Upper lobe of right lung (tissue), 1 donor: ENCODE measurements around the gene MYH2. TPM values are rescaled to one million over a fixed set of nuclear protein-coding genes. Genes with fewer than 3 reads are reported as not detected.

Source experiments
- ATAC-seq: fragments of 200-7000 bp; cut with Tn5 transposase; one replicate; pipeline ENCODE4 v1.9.1; 2020; ENCODE audit warnings: mild to moderate bottlenecking, moderate library complexity
- DNase-seq: peaks from one replicate; pipeline ENCODE4 v3.0.0-alpha.2; 2020
- H3K27ac ChIP-seq: fragments of 200-600 bp; one replicate; pipeline ENCODE4 v1.8.0; 2022
- H3K27me3 ChIP-seq: fragments of 200-600 bp; one replicate; pipeline ENCODE4 v1.8.0; 2022; ENCODE audit warnings: mild to moderate bottlenecking
- H3K36me3 ChIP-seq: fragments of 200-600 bp; one replicate; pipeline ENCODE4 v1.8.0; 2022
- H3K4me1 ChIP-seq: fragments of 200-600 bp; one replicate; pipeline ENCODE4 v1.8.0; 2022
- H3K4me3 ChIP-seq: fragments of 200-600 bp; one replicate; pipeline ENCODE4 v1.8.0; 2022; ENCODE audit warnings: mild to moderate bottlenecking
- H3K9me3 ChIP-seq: fragments of 200-600 bp; one replicate; pipeline ENCODE4 v1.8.0; 2022
- intact Hi-C: fragments of 100-400 bp; cut with DNase I; formaldehyde crosslinking; loops from one replicate; pipeline ENCODE4 v1.11.0; 2022
- total RNA-seq: library from RNA; stranded (reverse); fragmentation: NEBNext Ultra II Directional; extraction: Animal tissue kit (Norgen Biotek cat#: 25700); gene quantifications from one replicate; pipeline ENCODE4 v1.2.1, GENCODE V29; 2021
- TF ChIP-seq, protein P1 (sequence below): fragments of 200-600 bp; IDR thresholded peaks from one replicate; pipeline ENCODE4 v1.8.0; 2022; ENCODE audit warnings: antibody characterized with exemption
- donor health status: DM: no; HTN: yes; CAD: no; lungs with severe emphysema.

The MYH2 gene
- total RNA-seq, 1 donor from 2014 or later: 1.0 TPM

DNA sequence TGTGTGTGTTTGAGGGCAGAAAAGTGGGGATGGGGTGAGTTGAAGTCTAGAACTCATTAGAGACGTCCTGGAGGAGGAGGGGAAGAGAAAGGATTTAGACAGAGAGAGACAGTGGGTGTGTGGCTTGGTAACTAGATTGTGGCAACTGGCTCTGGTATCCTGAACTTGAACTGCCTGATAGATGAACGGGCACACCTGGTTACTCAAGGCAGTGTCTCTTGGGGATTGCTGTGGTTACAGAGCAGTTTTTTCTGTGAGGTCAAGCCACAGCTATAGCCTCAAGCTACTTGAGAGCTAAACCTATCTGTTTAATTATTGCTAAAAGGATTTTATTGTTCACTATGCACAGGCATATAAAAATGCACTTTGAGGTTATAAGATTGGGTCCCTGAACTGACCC is 29.8 kb upstream of the MYH2 start:
- Histone ChIP-seq H3K36me3 (no peaks in the 10 kb centered on the region), H3K9me3 (no peaks in the 10 kb centered on the region), H3K27ac (no peak overlapping the region), H3K4me3 (no peak overlapping the region), H3K27me3 (no peaks in the 10 kb centered on the region), H3K4me1 (no peaks in the 10 kb centered on the region)
- DNase-seq: no peak
- ATAC-seq: no peak
- TF ChIP-seq, protein P1, sequence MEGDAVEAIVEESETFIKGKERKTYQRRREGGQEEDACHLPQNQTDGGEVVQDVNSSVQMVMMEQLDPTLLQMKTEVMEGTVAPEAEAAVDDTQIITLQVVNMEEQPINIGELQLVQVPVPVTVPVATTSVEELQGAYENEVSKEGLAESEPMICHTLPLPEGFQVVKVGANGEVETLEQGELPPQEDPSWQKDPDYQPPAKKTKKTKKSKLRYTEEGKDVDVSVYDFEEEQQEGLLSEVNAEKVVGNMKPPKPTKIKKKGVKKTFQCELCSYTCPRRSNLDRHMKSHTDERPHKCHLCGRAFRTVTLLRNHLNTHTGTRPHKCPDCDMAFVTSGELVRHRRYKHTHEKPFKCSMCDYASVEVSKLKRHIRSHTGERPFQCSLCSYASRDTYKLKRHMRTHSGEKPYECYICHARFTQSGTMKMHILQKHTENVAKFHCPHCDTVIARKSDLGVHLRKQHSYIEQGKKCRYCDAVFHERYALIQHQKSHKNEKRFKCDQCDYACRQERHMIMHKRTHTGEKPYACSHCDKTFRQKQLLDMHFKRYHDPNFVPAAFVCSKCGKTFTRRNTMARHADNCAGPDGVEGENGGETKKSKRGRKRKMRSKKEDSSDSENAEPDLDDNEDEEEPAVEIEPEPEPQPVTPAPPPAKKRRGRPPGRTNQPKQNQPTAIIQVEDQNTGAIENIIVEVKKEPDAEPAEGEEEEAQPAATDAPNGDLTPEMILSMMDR: no peak
- intact Hi-C loops: no loop called here

DNA sequence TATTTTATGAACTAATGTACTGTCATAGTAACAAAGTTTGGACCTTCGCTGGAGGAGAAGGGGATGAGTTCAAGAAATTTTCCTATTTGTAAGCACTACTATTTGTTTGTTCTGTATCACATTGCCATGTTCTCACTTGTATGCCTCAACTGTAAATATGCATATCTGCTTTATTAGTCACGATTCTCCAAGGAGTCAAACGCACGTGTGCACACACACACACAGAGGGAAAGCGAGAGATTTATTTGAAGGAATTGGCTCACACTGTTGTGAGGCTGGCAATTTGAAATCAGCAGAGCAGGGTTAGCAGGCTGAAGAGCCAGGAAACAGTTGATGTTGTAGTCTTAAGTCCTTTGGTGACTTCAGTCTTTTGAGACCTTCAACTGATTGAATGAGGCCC is 24.9 kb upstream of the MYH2 start:
- TF ChIP-seq, protein P1: no peak
- intact Hi-C loops: no loop called here
- H3K4me3 ChIP-seq: no peak overlapping the region
- no peak overlapping the region for H3K27ac ChIP-seq
- H3K27me3 ChIP-seq: no peaks in the 10 kb centered on the region
- no peaks in the 10 kb centered on the region for H3K36me3 ChIP-seq
- ATAC-seq (no peak), DNase-seq (no peak)
- H3K9me3 ChIP-seq: no peaks in the 10 kb centered on the region
- H3K4me1 ChIP-seq: no peaks in the 10 kb centered on the region

DNA sequence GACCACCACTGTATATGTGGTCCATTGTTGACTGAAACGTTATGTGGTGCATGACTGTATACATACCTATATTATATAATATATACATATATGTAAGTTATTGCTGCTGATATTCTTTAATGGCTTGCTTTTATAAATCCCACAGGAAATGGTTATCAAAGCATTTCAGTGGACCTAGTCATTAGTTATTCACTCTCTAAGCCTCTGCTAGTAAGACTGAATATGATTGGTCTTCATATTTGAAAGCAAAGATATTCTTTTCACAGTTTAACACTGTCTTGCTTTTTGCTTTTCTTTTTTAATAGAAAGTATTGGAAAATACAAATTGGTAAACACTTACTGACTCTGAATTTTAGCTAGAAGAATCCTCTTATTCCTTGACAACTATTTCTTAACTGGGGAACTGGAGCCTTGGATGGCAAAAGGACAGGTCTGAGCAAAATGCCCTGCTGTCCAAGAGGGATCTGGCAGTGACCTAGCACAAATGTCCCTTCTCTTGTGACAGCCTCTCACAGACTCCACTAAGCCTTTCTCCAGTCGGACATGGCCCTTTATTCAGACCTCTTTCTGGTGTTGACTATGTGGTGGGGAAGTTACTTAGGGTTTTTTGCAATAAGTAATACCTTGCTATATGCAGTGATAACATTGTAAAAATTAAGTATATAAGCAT is 14.7 kb upstream of the MYH2 start:
- H3K27ac ChIP-seq: no peak overlapping the region
- intact Hi-C loops: no loop called here
- ATAC-seq (no peak), DNase-seq (no peak)
- H3K36me3 ChIP-seq: no peaks in the 10 kb centered on the region
- no peak overlapping the region for H3K4me3 ChIP-seq
- H3K27me3 ChIP-seq: peaks cover 4% of the 10 kb centered on the region
- H3K4me1 ChIP-seq: no peaks in the 10 kb centered on the region
- TF ChIP-seq, protein P1: no peak
- no peaks in the 10 kb centered on the region for H3K9me3 ChIP-seq

DNA sequence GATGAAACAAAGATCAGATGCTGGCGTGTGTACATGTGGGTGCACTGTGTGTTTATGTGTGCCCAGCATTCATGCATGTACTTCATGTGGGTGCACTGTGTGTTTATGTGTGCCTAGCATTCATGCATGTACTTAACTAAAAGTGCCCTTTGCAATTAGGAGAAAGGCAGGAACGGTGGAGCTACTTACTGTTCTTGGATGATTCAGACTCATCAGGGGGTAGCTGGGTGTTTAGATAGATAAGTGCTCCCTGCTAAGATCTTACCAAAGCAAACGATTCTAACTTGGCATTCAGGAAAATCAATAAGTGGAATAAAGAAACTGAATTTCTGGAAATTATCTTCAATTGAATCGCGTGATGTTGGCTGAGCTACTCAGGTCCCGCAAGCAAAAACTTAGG is 8.6 kb upstream of the MYH2 start:
- Histone ChIP-seq H3K27ac (no peak overlapping the region), H3K4me1 (no peaks in the 10 kb centered on the region), H3K9me3 (no peaks in the 10 kb centered on the region), H3K27me3 (no peaks in the 10 kb centered on the region), H3K4me3 (no peak overlapping the region), H3K36me3 (no peaks in the 10 kb centered on the region)
- ATAC-seq (no peak), DNase-seq (no peak)
- intact Hi-C loops: no loop called here
- TF ChIP-seq, protein P1: no peak

DNA sequence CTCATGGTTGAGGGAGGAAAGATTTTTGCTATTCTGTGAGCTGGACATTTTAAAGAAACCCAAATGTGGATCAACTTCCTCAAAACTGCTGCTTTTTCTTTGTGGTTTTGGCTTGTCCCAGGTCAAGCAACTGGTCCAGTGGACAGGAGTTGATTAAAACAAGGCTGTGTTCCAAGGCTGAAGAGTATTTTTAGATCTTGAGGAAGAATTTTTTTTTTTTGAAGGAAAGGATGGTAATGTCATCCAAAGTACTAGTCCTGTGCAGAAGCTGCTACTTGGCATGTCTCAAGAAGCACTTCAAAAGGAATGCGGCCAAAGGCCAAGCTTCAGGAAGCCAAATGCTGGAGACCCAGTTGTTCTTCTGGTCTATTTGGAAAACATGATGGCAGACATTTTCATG is 8.0 kb upstream of the MYH2 start:
- intact Hi-C loops: no loop called here
- DNase-seq: no peak
- Histone ChIP-seq H3K36me3 (no peaks in the 10 kb centered on the region), H3K4me1 (no peaks in the 10 kb centered on the region), H3K4me3 (no peak overlapping the region), H3K9me3 (no peaks in the 10 kb centered on the region), H3K27me3 (no peaks in the 10 kb centered on the region), H3K27ac (no peak overlapping the region)
- TF ChIP-seq, protein P1: no peak
- no peak for ATAC-seq
